H9 (cell line): Measurements from ENCODE around the gene BCL2L14. TPM values are rescaled to one million over a fixed set of nuclear protein-coding genes. Genes with fewer than 3 reads are reported as not detected.

ENCODE experiments used
- DNase-seq: peaks from one replicate; pipeline ENCODE4 v3.0.0-alpha.2; 2017
- H2AFZ ChIP-seq: one replicate; pipeline ENCODE4 v1.6.1; 2013; ENCODE audit warnings: mild to moderate bottlenecking, low read length, control low read depth, moderate library complexity
- H2AK5ac ChIP-seq: 2 replicates; pipeline ENCODE4 v1.6.1; 2013; ENCODE audit warnings: low read length, control low read depth, mixed read lengths; ENCODE audit not compliant: insufficient read length
- H2BK120ac ChIP-seq: one replicate; pipeline ENCODE4 v1.6.1; 2013; ENCODE audit warnings: low read depth, mild to moderate bottlenecking, low read length, control low read depth, inconsistent platforms; ENCODE audit not compliant: poor library complexity, severe bottlenecking
- H2BK12ac ChIP-seq: 2 replicates; pipeline ENCODE4 v1.6.1; 2013; ENCODE audit warnings: low read length, control low read depth, mixed read lengths, low read depth; ENCODE audit not compliant: insufficient read length
- H2BK15ac ChIP-seq: 2 replicates; pipeline ENCODE4 v1.6.1; 2013; ENCODE audit warnings: low read depth, low read length, control low read depth
- H2BK20ac ChIP-seq: one replicate; pipeline ENCODE4 v1.6.1; 2013; ENCODE audit warnings: low read depth, mild to moderate bottlenecking, low read length, control low read depth, inconsistent platforms; ENCODE audit not compliant: poor library complexity, severe bottlenecking
- H2BK5ac ChIP-seq: 2 replicates; pipeline ENCODE4 v1.6.1; 2013; ENCODE audit warnings: low read length, control low read depth, mixed read lengths; ENCODE audit not compliant: insufficient read length
- H3K14ac ChIP-seq: 2 replicates; pipeline ENCODE4 v1.6.1; 2013; ENCODE audit warnings: low read length, control low read depth; ENCODE audit not compliant: insufficient read depth
- H3K18ac ChIP-seq: 2 replicates; pipeline ENCODE4 v1.6.1; 2013; ENCODE audit warnings: low read depth, mild to moderate bottlenecking, mixed read lengths, low read length, control low read depth; ENCODE audit not compliant: insufficient read length
- H3K23ac ChIP-seq: 2 replicates; pipeline ENCODE4 v1.6.1; 2013; ENCODE audit warnings: low read length, control low read depth, mixed read lengths, low read depth; ENCODE audit not compliant: insufficient read length
- H3K23me2 ChIP-seq: 2 replicates; pipeline ENCODE4 v1.6.1; 2013; ENCODE audit warnings: low read depth, mild to moderate bottlenecking, mixed read lengths, low read length, control low read depth; ENCODE audit not compliant: insufficient read length, poor library complexity, severe bottlenecking
- H3K27ac ChIP-seq: 2 replicates; pipeline ENCODE4 v1.5.1; 2013; ENCODE audit warnings: low read length, control low read depth, mixed read lengths, low read depth; ENCODE audit not compliant: insufficient read length
- H3K27me3 ChIP-seq: 2 replicates; pipeline ENCODE4 v1.6.1; 2013; ENCODE audit warnings: low read length, control low read depth, inconsistent platforms; ENCODE audit not compliant: insufficient read depth
- H3K4ac ChIP-seq: 2 replicates; pipeline ENCODE4 v1.6.1; 2013; ENCODE audit warnings: low read depth, mild to moderate bottlenecking, control low read depth, inconsistent platforms, low read length, moderate library complexity
- H3K4me1 ChIP-seq: 2 replicates; pipeline ENCODE4 v1.6.1; 2013; ENCODE audit warnings: low read length, control low read depth, inconsistent platforms; ENCODE audit not compliant: insufficient read depth
- H3K4me2 ChIP-seq: 2 replicates; pipeline ENCODE4 v1.6.1; 2013; ENCODE audit warnings: low read length, control low read depth, mixed read lengths; ENCODE audit not compliant: insufficient read length, insufficient read depth
- H3K56ac ChIP-seq: 2 replicates; pipeline ENCODE4 v1.6.1; 2013; ENCODE audit warnings: low read depth, mild to moderate bottlenecking, mixed read lengths, low read length, control low read depth; ENCODE audit not compliant: insufficient read length
- H3K79me1 ChIP-seq: 2 replicates; pipeline ENCODE4 v1.6.1; 2013; ENCODE audit warnings: low read depth, mild to moderate bottlenecking, moderate library complexity, low read length, control low read depth, inconsistent platforms; ENCODE audit not compliant: insufficient read depth, poor library complexity, severe bottlenecking
- H3K79me2 ChIP-seq: 2 replicates; pipeline ENCODE4 v1.6.1; 2013; ENCODE audit warnings: low read length, control low read depth, inconsistent platforms; ENCODE audit not compliant: insufficient read depth
- H3K9ac ChIP-seq: 2 replicates; pipeline ENCODE4 v1.6.1; 2013; ENCODE audit warnings: low read length, control low read depth, mixed read lengths; ENCODE audit not compliant: insufficient read length; ENCODE audit errors: extremely low read depth
- H3K9me3 ChIP-seq: one replicate; pipeline ENCODE4 v1.6.1; 2013; ENCODE audit warnings: low read depth, low read length, inconsistent platforms; ENCODE audit not compliant: control insufficient read depth
- H3T11ph ChIP-seq: one replicate; pipeline ENCODE4 v1.6.1; 2013; ENCODE audit warnings: mild to moderate bottlenecking, low read length, control low read depth, inconsistent platforms
- H4K20me1 ChIP-seq: one replicate; pipeline ENCODE4 v1.6.1; 2013; ENCODE audit not compliant: control insufficient read depth, insufficient read length, insufficient read depth
- H4K5ac ChIP-seq: 2 replicates; pipeline ENCODE4 v1.6.1; 2013; ENCODE audit warnings: low read depth, mild to moderate bottlenecking, mixed read lengths, low read length, control low read depth; ENCODE audit not compliant: insufficient read length
- H4K8ac ChIP-seq: replicated peaks from 2 replicates; pipeline ENCODE4 v1.6.1; 2013; ENCODE audit warnings: low read length, control low read depth, mixed read lengths, low read depth; ENCODE audit not compliant: insufficient read length
- H4K91ac ChIP-seq: 2 replicates; pipeline ENCODE4 v1.6.1; 2013; ENCODE audit warnings: low read depth, mild to moderate bottlenecking, moderate library complexity, mixed read lengths, low read length, control low read depth; ENCODE audit not compliant: insufficient read length
- H3K27ac Mint-ChIP-seq, 3 experiments: 2 replicates in 2 of 3; 3 replicates in 1 of 3; pipeline ENCODE4 v1.8.0; 2020 to 2021; ENCODE audit warnings: mixed read lengths in 3 of 3, mild to moderate bottlenecking in 1 of 3, moderate library complexity in 1 of 3
- H3K27me3 Mint-ChIP-seq: 2 replicates; pipeline ENCODE4 v1.8.0; 2021; ENCODE audit warnings: low read depth, mild to moderate bottlenecking, moderate library complexity, mixed read lengths
- H3K36me3 Mint-ChIP-seq, 3 experiments: 2 replicates in 2 of 3; 3 replicates in 1 of 3; pipeline ENCODE4 v1.8.0; 2020 to 2021; ENCODE audit warnings: low read depth in 3 of 3, mixed read lengths in 3 of 3; ENCODE audit not compliant: insufficient read depth in 1 of 3
- H3K4me1 Mint-ChIP-seq, 2 experiments: 2 replicates each; pipeline ENCODE4 v1.8.0; 2020; ENCODE audit warnings: mixed read lengths in 2 of 2
- H3K4me3 Mint-ChIP-seq, 2 experiments: 2 replicates in 1 of 2; 3 replicates in 1 of 2; pipeline ENCODE4 v1.8.0; 2020 to 2021; ENCODE audit warnings: mild to moderate bottlenecking in 2 of 2, mixed read lengths in 2 of 2, moderate library complexity in 1 of 2
- H3K9me3 Mint-ChIP-seq, 2 experiments: 2 replicates in 1 of 2; 3 replicates in 1 of 2; pipeline ENCODE4 v1.8.0; 2020; ENCODE audit warnings: mild to moderate bottlenecking in 2 of 2, mixed read lengths in 2 of 2, moderate library complexity in 1 of 2
- CTCF ChIP-seq: fragments of 200-600 bp; sonication (generic); conservative IDR thresholded peaks from 3 replicates; pipeline ENCODE4 v1.8.0; 2021; ENCODE audit warnings: antibody characterized with exemption, mild to moderate bottlenecking
- WGBS: extraction: QIAGEN DNeasy Blood & Tissue Kit; methylation state at CpG from one replicate; pipeline ENCODE4 v1.1.7; 2013; ENCODE audit warnings: missing lambda C conversion rate, low lambda C conversion rate, mixed read lengths; ENCODE audit not compliant: insufficient read length; ENCODE audit errors: extremely low coverage; 5-methylcytosine and 5-hydroxymethylcytosine counted together
- total RNA-seq: library from RNA; stranded (reverse); gene quantifications from 2 replicates; pipeline ENCODE4 v1.2.1, GENCODE V29; 2021

BCL2L14 gene
- total RNA-seq, 1 experiment from 2014 or later, result 0.28 TPM

GRCh38 chr12:12087693-12088034 lies 16.9 kb downstream of the BCL2L14 start:
- Histone ChIP-seq H2BK12ac (no peak overlapping the region), H3K4me2 (no peak overlapping the region), H2BK5ac (no peak overlapping the region), H2BK120ac (no peak overlapping the region), H2AK5ac (no peak overlapping the region), H4K8ac (no peak overlapping the region), H4K5ac (no peak overlapping the region), H2BK15ac (no peak overlapping the region), H3K27ac (no peak overlapping the region), H3T11ph (no peak overlapping the region), H3K56ac (no peak overlapping the region), H3K9ac (no peak overlapping the region), H2BK20ac (no peak overlapping the region), H3K79me2 (no peaks in the 10 kb centered on the region), H3K14ac (no peak overlapping the region), H3K79me1 (no peaks in the 10 kb centered on the region), H3K23ac (no peak overlapping the region), H2AFZ (no peak overlapping the region), H3K4ac (no peak overlapping the region), H4K91ac (no peak overlapping the region), H3K4me1 (peaks cover 10% of the 10 kb centered on the region; the same call in 1 of the 2 replicates), H4K20me1 (no peaks in the 10 kb centered on the region), H3K23me2 (no peaks in the 10 kb centered on the region), H3K9me3 (no peaks in the 10 kb centered on the region), H3K27me3 (no peaks in the 10 kb centered on the region), H3K18ac (no peak overlapping the region)
- peaks cover 28 to 33% of the 10 kb centered on the region in 2 experiments for H3K4me1 Mint-ChIP-seq
- WGBS, result no CpG with 5 or more reads among the region's 2 CpGs
- no peak for TF ChIP-seq CTCF
- no peaks in the 10 kb centered on the region for H3K9me3 Mint-ChIP-seq
- peak overlapping the region; percentile 76 to 91 (median 89); a peak in 4 of 7 replicates for H3K27ac Mint-ChIP-seq
- peak; percentile 29 for DNase-seq
- peaks cover 0 to 2% (median 0%) of the 10 kb centered on the region in 3 experiments; a peak in 1 of 7 replicates for H3K36me3 Mint-ChIP-seq
- H3K27me3 Mint-ChIP-seq, result no peaks in the 10 kb centered on the region
- H3K4me3 Mint-ChIP-seq, result peak overlapping the region in 1 of 2 experiments; percentile 57; a peak in 1 of 5 replicates
